PFSK-1 (cell line): Measurements from ENCODE around the gene STK10.

ENCODE experiments used
- FOXP2 ChIP-seq: optimal IDR thresholded peaks from 2 replicates; pipeline ENCODE3; 2011; ENCODE audit warnings: borderline replicate concordance, control low read depth, inconsistent platforms; ENCODE audit not compliant: insufficient read depth; ENCODE audit errors: extremely low read length, extremely low read depth
- POLR2AphosphoS5 ChIP-seq: IDR thresholded peaks from 2 replicates; pipeline ENCODE4 v1.6.1; 2012; ENCODE audit warnings: low read depth, mild to moderate bottlenecking, control low read depth, low read length, moderate library complexity
- SIN3A ChIP-seq: IDR thresholded peaks from 2 replicates; pipeline ENCODE4 v1.6.1; 2012; ENCODE audit warnings: mild to moderate bottlenecking, low read length, moderate library complexity, borderline replicate concordance; ENCODE audit not compliant: insufficient read depth
- TAF1 ChIP-seq: IDR thresholded peaks from 2 replicates; pipeline ENCODE4 v1.6.1; 2012; ENCODE audit warnings: low read length, control low read depth, borderline replicate concordance; ENCODE audit not compliant: insufficient read depth
- TF ChIP-seq, protein P1 (sequence below), 2 experiments: IDR thresholded peaks; 2 replicates each; pipeline versions ENCODE4 v1.6.1 to v1.8.0; 2011 to 2012; ENCODE audit warnings: low read depth in 2 of 2, low read length in 2 of 2, control low read depth in 1 of 2, inconsistent platforms in 1 of 2, mild to moderate bottlenecking in 1 of 2, moderate library complexity in 1 of 2; ENCODE audit not compliant: insufficient read depth in 1 of 2

STK10 gene

DNA sequence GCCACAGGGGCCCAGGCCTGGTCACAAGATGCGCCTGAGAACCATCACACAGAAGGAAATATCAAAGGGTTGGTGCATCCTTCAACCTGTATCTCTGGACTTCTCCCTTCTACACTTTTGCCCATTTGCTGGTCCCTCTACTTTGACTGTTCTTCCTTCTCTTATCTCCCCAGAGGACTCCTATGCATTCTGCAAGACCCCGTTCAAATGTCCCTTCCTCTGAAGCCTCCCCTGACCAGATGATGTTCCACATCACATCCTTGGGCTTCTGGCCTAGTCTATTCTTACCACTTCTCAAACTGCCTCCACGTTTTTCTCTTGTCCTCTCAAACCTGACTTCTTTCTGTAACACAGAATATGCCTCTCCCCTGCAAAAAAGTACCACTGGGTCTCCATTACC is 34.3 kb downstream of the STK10 start:
- TF ChIP-seq TAF1 = no peak
- no peak for TF ChIP-seq SIN3A
- no peak for TF ChIP-seq POLR2AphosphoS5
- TF ChIP-seq FOXP2 = no peak
- TF ChIP-seq, protein P1, sequence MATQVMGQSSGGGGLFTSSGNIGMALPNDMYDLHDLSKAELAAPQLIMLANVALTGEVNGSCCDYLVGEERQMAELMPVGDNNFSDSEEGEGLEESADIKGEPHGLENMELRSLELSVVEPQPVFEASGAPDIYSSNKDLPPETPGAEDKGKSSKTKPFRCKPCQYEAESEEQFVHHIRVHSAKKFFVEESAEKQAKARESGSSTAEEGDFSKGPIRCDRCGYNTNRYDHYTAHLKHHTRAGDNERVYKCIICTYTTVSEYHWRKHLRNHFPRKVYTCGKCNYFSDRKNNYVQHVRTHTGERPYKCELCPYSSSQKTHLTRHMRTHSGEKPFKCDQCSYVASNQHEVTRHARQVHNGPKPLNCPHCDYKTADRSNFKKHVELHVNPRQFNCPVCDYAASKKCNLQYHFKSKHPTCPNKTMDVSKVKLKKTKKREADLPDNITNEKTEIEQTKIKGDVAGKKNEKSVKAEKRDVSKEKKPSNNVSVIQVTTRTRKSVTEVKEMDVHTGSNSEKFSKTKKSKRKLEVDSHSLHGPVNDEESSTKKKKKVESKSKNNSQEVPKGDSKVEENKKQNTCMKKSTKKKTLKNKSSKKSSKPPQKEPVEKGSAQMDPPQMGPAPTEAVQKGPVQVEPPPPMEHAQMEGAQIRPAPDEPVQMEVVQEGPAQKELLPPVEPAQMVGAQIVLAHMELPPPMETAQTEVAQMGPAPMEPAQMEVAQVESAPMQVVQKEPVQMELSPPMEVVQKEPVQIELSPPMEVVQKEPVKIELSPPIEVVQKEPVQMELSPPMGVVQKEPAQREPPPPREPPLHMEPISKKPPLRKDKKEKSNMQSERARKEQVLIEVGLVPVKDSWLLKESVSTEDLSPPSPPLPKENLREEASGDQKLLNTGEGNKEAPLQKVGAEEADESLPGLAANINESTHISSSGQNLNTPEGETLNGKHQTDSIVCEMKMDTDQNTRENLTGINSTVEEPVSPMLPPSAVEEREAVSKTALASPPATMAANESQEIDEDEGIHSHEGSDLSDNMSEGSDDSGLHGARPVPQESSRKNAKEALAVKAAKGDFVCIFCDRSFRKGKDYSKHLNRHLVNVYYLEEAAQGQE (IDR thresholded peaks at IDR 0.05; ENCODE audit: insufficient read depth in 1 of 2, low read depth in 2 of 2, low read length in 2 of 2) = no peak

- TF ChIP-seq SIN3A (no peak), TAF1 (no peak), FOXP2 (no peak), POLR2AphosphoS5 (no peak)
- TF ChIP-seq, protein P1 (IDR thresholded peaks at IDR 0.05; ENCODE audit: insufficient read depth in 1 of 2, low read depth in 2 of 2, low read length in 2 of 2) = no peak
Measured at GRCh38 chr5:172151661-172152210, 36.3 kb downstream of the STK10 start.

GRCh38 chr5:172150514-172151425 is 37.3 kb downstream of the STK10 start:
- TF ChIP-seq, protein P1 (IDR thresholded peaks at IDR 0.05; ENCODE audit: insufficient read depth in 1 of 2, low read depth in 2 of 2, low read length in 2 of 2) = no peak
- TF ChIP-seq POLR2AphosphoS5 (no peak), SIN3A (no peak), TAF1 (no peak), FOXP2 (no peak)

DNA sequence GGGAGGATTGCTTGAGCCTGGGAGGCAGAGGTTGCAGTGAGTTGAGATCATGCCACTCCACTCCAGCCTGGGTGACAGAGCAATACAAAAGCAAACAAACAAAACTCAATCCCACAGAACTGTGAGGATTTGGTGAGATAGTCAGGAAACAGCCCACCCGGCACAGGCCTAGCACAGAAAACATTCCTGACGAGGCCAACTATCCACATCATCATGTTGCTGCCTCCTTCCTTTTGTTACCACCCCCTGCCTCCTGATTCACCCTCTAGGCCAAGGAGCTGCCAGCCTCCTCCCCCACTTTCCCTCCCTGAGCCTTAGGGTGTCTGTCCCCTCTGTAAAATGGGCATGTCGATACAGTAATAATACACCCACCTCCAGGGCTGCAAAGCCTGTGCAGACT is 39.0 kb downstream of the STK10 start:
- TF ChIP-seq, protein P1 (IDR thresholded peaks at IDR 0.05; ENCODE audit: insufficient read depth in 1 of 2, low read depth in 2 of 2, low read length in 2 of 2) = no peak
- TF ChIP-seq SIN3A (no peak), FOXP2 (no peak), POLR2AphosphoS5 (no peak), TAF1 (no peak)
